AML-193 (cell line): ENCODE data around the gene LCOR.
"Not testable (repeated sequence)": the region's sequence is repeated elsewhere in the genome, so short reads cannot be mapped to it uniquely, and the experiment has no call there.

Experiments
- DNase-seq, 2 experiments: peaks; one replicate each; lab custom pipeline; 2025; lab: John Stamatoyannopoulos, UW

The LCOR gene

GRCh38 chr10:96840841-96841518 is 8.9 kb downstream of the LCOR start:
- DNase-seq: peak; percentile 58 to 64

- no peak for DNase-seq
These were observed 11.0 kb downstream of the LCOR start for GRCh38 chr10:96842896-96843723.

GRCh38 chr10:96843823-96844222 is 11.7 kb downstream of the LCOR start:
- DNase-seq: no peak

- no peak for DNase-seq
These were observed 14.3 kb downstream of the LCOR start for GRCh38 chr10:96846395-96846794.

- no peak for DNase-seq
These were observed 14.8 kb downstream of the LCOR start for GRCh38 chr10:96846926-96847325.

GRCh38 chr10:96847356-96847755 is 15.3 kb downstream of the LCOR start:
- not testable (repeated sequence) for DNase-seq

GRCh38 chr10:96850113-96850512 is 18.0 kb downstream of the LCOR start:
- no peak for DNase-seq

GRCh38 chr10:96850825-96851224 is 18.7 kb downstream of the LCOR start:
- DNase-seq: no peak

- no peak for DNase-seq
These were observed 19.2 kb downstream of the LCOR start for GRCh38 chr10:96851281-96851680.

- no peak for DNase-seq
These were observed 24.2 kb downstream of the LCOR start for GRCh38 chr10:96856317-96856716.

GRCh38 chr10:96857301-96858012 is 25.4 kb downstream of the LCOR start:
- DNase-seq: no peak

GRCh38 chr10:96858038-96858705 is 26.1 kb downstream of the LCOR start:
- DNase-seq: no peak

- no peak for DNase-seq
These were observed 26.6 kb downstream of the LCOR start for GRCh38 chr10:96858706-96859050.

GRCh38 chr10:96860631-96861277 is 28.7 kb downstream of the LCOR start:
- no peak for DNase-seq

- DNase-seq: no peak
These were observed 31.9 kb downstream of the LCOR start for GRCh38 chr10:96863922-96864543.

GRCh38 chr10:96873086-96873485 is 41.0 kb downstream of the LCOR start:
- no peak for DNase-seq

GRCh38 chr10:96873756-96874467 is 41.8 kb downstream of the LCOR start:
- DNase-seq: no peak

GRCh38 chr10:96878057-96878456 is 46.0 kb downstream of the LCOR start:
- DNase-seq: no peak

GRCh38 chr10:96880575-96880974 is 48.5 kb downstream of the LCOR start:
- no peak for DNase-seq

- DNase-seq: no peak
These were observed 57.5 kb downstream of the LCOR start for GRCh38 chr10:96889415-96890171.
